Measurements from ENCODE around the gene C22orf31. TPM values are rescaled to one million over a fixed set of nuclear protein-coding genes. Genes with fewer than 3 reads are reported as not detected.

C22orf31 gene
- not detected in 2 replicates for total RNA-seq

- intact Hi-C loops (cut with micrococcal nuclease), result no loop called here
These were observed at the start of gene C22orf31 for GRCh38 chr22:29061773-29062172. TSS of gene C22orf31 (minus strand) at chr22:29061831. CDS start at chr22:29061792, 39 bp downstream.

GRCh38 chr22:29110946-29111345 lies 49.3 kb upstream of the C22orf31 start:
- H3K9me3 Mint-ChIP-seq, result no peaks in the 10 kb centered on the region
- no peaks in the 10 kb centered on the region for H3K4me1 Mint-ChIP-seq (ENCODE audit: low read depth)
- intact Hi-C loops (cut with micrococcal nuclease), result no loop called here
- H3K27ac Mint-ChIP-seq, result no peak overlapping the region
- peaks cover 14% of the 10 kb centered on the region for H3K27me3 Mint-ChIP-seq (ENCODE audit: low read depth)
- no peak for DNase-seq (ENCODE audit: low spot score)
- H3K4me3 Mint-ChIP-seq (ENCODE audit: low read depth), result no peak overlapping the region
- no peaks in the 10 kb centered on the region for H3K36me3 Mint-ChIP-seq (ENCODE audit: low read depth)

More at GRCh38 chr22:29061773-29062172, at the start of gene C22orf31:
- H3K4me1 Mint-ChIP-seq (ENCODE audit: low read depth), result peaks cover 12% of the 10 kb centered on the region
- no peak for DNase-seq (ENCODE audit: low spot score)
- H3K9me3 Mint-ChIP-seq, result no peaks in the 10 kb centered on the region
- no peak within 1 kb of the TSS for H3K4me3 Mint-ChIP-seq (ENCODE audit: low read depth)
- peaks cover 50% of the 10 kb centered on the region for H3K27me3 Mint-ChIP-seq (ENCODE audit: low read depth)
- no peak within 1 kb of the TSS for H3K27ac Mint-ChIP-seq
- H3K36me3 Mint-ChIP-seq (ENCODE audit: low read depth), result no peaks in the 10 kb centered on the region

- Mint-ChIP-seq H3K9me3 (no peaks in the 10 kb centered on the region), H3K36me3 (ENCODE audit: low read depth) (no peaks in the 10 kb centered on the region), H3K27me3 (ENCODE audit: low read depth) (peaks cover 17% of the 10 kb centered on the region), H3K27ac (no peak overlapping the region), H3K4me1 (ENCODE audit: low read depth) (no peaks in the 10 kb centered on the region), H3K4me3 (ENCODE audit: low read depth) (no peak overlapping the region)
- no peak for DNase-seq (ENCODE audit: low spot score)
- intact Hi-C loops (cut with micrococcal nuclease), result no loop called here
These were observed 48.2 kb upstream of the C22orf31 start for GRCh38 chr22:29109822-29110221.

- Mint-ChIP-seq H3K27me3 (ENCODE audit: low read depth) (peaks cover 17% of the 10 kb centered on the region), H3K27ac (no peak overlapping the region), H3K4me3 (ENCODE audit: low read depth) (no peak overlapping the region), H3K4me1 (ENCODE audit: low read depth) (no peaks in the 10 kb centered on the region), H3K36me3 (ENCODE audit: low read depth) (no peaks in the 10 kb centered on the region), H3K9me3 (no peaks in the 10 kb centered on the region)
- intact Hi-C loops (cut with micrococcal nuclease), result no loop called here
- no peak for DNase-seq (ENCODE audit: low spot score)
These were observed 46.5 kb upstream of the C22orf31 start for GRCh38 chr22:29108137-29108536.

- no peaks in the 10 kb centered on the region for H3K9me3 Mint-ChIP-seq
- no peaks in the 10 kb centered on the region for H3K4me1 Mint-ChIP-seq (ENCODE audit: low read depth)
- peaks cover 19% of the 10 kb centered on the region for H3K27me3 Mint-ChIP-seq (ENCODE audit: low read depth)
- intact Hi-C loops (cut with micrococcal nuclease), result no loop called here
- H3K4me3 Mint-ChIP-seq (ENCODE audit: low read depth), result no peak overlapping the region
- no peak for DNase-seq (ENCODE audit: low spot score)
- H3K27ac Mint-ChIP-seq, result no peak overlapping the region
- H3K36me3 Mint-ChIP-seq (ENCODE audit: low read depth), result no peaks in the 10 kb centered on the region
These were observed 45.2 kb upstream of the C22orf31 start for GRCh38 chr22:29106839-29107238.

- no peak for DNase-seq (ENCODE audit: low spot score)
- Mint-ChIP-seq H3K27me3 (ENCODE audit: low read depth) (peaks cover 18% of the 10 kb centered on the region), H3K36me3 (ENCODE audit: low read depth) (no peaks in the 10 kb centered on the region), H3K4me3 (ENCODE audit: low read depth) (no peak overlapping the region), H3K9me3 (no peaks in the 10 kb centered on the region), H3K4me1 (ENCODE audit: low read depth) (no peaks in the 10 kb centered on the region), H3K27ac (no peak overlapping the region)
- intact Hi-C loops (cut with micrococcal nuclease), result no loop called here
These were observed 43.8 kb upstream of the C22orf31 start for GRCh38 chr22:29105468-29105867.

- H3K4me1 Mint-ChIP-seq (ENCODE audit: low read depth), result no peaks in the 10 kb centered on the region
- DNase-seq (ENCODE audit: low spot score), result no peak
- H3K27ac Mint-ChIP-seq, result no peak overlapping the region
- H3K27me3 Mint-ChIP-seq (ENCODE audit: low read depth), result peaks cover 18% of the 10 kb centered on the region
- no peak overlapping the region for H3K4me3 Mint-ChIP-seq (ENCODE audit: low read depth)
- H3K9me3 Mint-ChIP-seq, result no peaks in the 10 kb centered on the region
- intact Hi-C loops (cut with micrococcal nuclease), result no loop called here
- no peaks in the 10 kb centered on the region for H3K36me3 Mint-ChIP-seq (ENCODE audit: low read depth)
These were observed 41.5 kb upstream of the C22orf31 start for GRCh38 chr22:29103121-29103520.

GRCh38 chr22:29102300-29102699 lies 40.7 kb upstream of the C22orf31 start:
- Mint-ChIP-seq H3K4me3 (ENCODE audit: low read depth) (no peak overlapping the region), H3K4me1 (ENCODE audit: low read depth) (no peaks in the 10 kb centered on the region), H3K27me3 (ENCODE audit: low read depth) (peaks cover 21% of the 10 kb centered on the region), H3K36me3 (ENCODE audit: low read depth) (no peaks in the 10 kb centered on the region), H3K27ac (no peak overlapping the region), H3K9me3 (no peaks in the 10 kb centered on the region)
- intact Hi-C loops (cut with micrococcal nuclease), result no loop called here
- DNase-seq (ENCODE audit: low spot score), result no peak

- H3K36me3 Mint-ChIP-seq (ENCODE audit: low read depth), result no peaks in the 10 kb centered on the region
- no peak for DNase-seq (ENCODE audit: low spot score)
- H3K27ac Mint-ChIP-seq, result no peak overlapping the region
- H3K4me3 Mint-ChIP-seq (ENCODE audit: low read depth), result no peak overlapping the region
- no peaks in the 10 kb centered on the region for H3K4me1 Mint-ChIP-seq (ENCODE audit: low read depth)
- no peaks in the 10 kb centered on the region for H3K9me3 Mint-ChIP-seq
- intact Hi-C loops (cut with micrococcal nuclease), result no loop called here
- peaks cover 29% of the 10 kb centered on the region for H3K27me3 Mint-ChIP-seq (ENCODE audit: low read depth)
These were observed 36.7 kb upstream of the C22orf31 start for GRCh38 chr22:29098296-29098695.

- intact Hi-C loops (cut with micrococcal nuclease), result no loop called here
- Mint-ChIP-seq H3K27ac (no peak overlapping the region), H3K36me3 (ENCODE audit: low read depth) (no peaks in the 10 kb centered on the region), H3K9me3 (no peaks in the 10 kb centered on the region), H3K4me3 (ENCODE audit: low read depth) (no peak overlapping the region), H3K4me1 (ENCODE audit: low read depth) (no peaks in the 10 kb centered on the region), H3K27me3 (ENCODE audit: low read depth) (peaks cover 26% of the 10 kb centered on the region)
- no peak for DNase-seq (ENCODE audit: low spot score)
These were observed 35.4 kb upstream of the C22orf31 start for GRCh38 chr22:29096736-29097669.

GRCh38 chr22:29095459-29095858 lies 33.8 kb upstream of the C22orf31 start:
- intact Hi-C loops (cut with micrococcal nuclease), result no loop called here
- Mint-ChIP-seq H3K4me1 (ENCODE audit: low read depth) (no peaks in the 10 kb centered on the region), H3K4me3 (ENCODE audit: low read depth) (no peak overlapping the region), H3K9me3 (no peaks in the 10 kb centered on the region), H3K36me3 (ENCODE audit: low read depth) (no peaks in the 10 kb centered on the region), H3K27ac (no peak overlapping the region), H3K27me3 (ENCODE audit: low read depth) (peaks cover 30% of the 10 kb centered on the region)
- no peak for DNase-seq (ENCODE audit: low spot score)

GRCh38 chr22:29093501-29094300 lies 32.1 kb upstream of the C22orf31 start:
- H3K36me3 Mint-ChIP-seq (ENCODE audit: low read depth), result no peaks in the 10 kb centered on the region
- intact Hi-C loops (cut with micrococcal nuclease), result no loop called here
- no peaks in the 10 kb centered on the region for H3K4me1 Mint-ChIP-seq (ENCODE audit: low read depth)
- peaks cover 38% of the 10 kb centered on the region for H3K27me3 Mint-ChIP-seq (ENCODE audit: low read depth)
- no peak overlapping the region for H3K4me3 Mint-ChIP-seq (ENCODE audit: low read depth)
- DNase-seq (ENCODE audit: low spot score), result no peak
- no peaks in the 10 kb centered on the region for H3K9me3 Mint-ChIP-seq
- no peak overlapping the region for H3K27ac Mint-ChIP-seq

GRCh38 chr22:29093030-29093429 lies 31.4 kb upstream of the C22orf31 start:
- Mint-ChIP-seq H3K27me3 (ENCODE audit: low read depth) (peaks cover 36% of the 10 kb centered on the region), H3K27ac (no peak overlapping the region), H3K36me3 (ENCODE audit: low read depth) (no peaks in the 10 kb centered on the region), H3K4me1 (ENCODE audit: low read depth) (no peaks in the 10 kb centered on the region), H3K4me3 (ENCODE audit: low read depth) (no peak overlapping the region), H3K9me3 (no peaks in the 10 kb centered on the region)
- DNase-seq (ENCODE audit: low spot score), result no peak
- intact Hi-C loops (cut with micrococcal nuclease), result no loop called here
